WTC11 (cell line): ENCODE measurements around the gene ACTN2. TPM values are rescaled to one million over a fixed set of nuclear protein-coding genes. Genes with fewer than 3 reads are reported as not detected.
A peak's percentile ranks its signal among the peaks of the same experiment; 100 is the strongest.

ENCODE experiments used
- ATF3 ChIP-seq: sonication (generic); formaldehyde crosslinking; conservative IDR thresholded peaks from 2 replicates; pipeline ENCODE4 v1.8.1; 2022; ENCODE audit warnings: mild to moderate bottlenecking, missing genetic modification reagents
- CREB1 ChIP-seq: sonication (generic); formaldehyde crosslinking; IDR thresholded peaks from 2 replicates; pipeline ENCODE4 v1.8.0; 2023; ENCODE audit warnings: mild to moderate bottlenecking, missing genetic modification reagents
- ESRRA ChIP-seq: sonication (generic); formaldehyde crosslinking; IDR thresholded peaks from 2 replicates; pipeline ENCODE4 v1.8.1; 2022; ENCODE audit warnings: mild to moderate bottlenecking, missing genetic modification reagents, borderline replicate concordance
- GRHL2 ChIP-seq: fragments of 250-450 bp; sonication (Bioruptor Pico); IDR thresholded peaks from 2 replicates; pipeline ENCODE4 v1.8.0; 2022; ENCODE audit warnings: mild to moderate bottlenecking, moderate library complexity; ENCODE audit not compliant: insufficient replicate concordance, severe bottlenecking
- GTF2I ChIP-seq: fragments of 250-450 bp; sonication (Bioruptor Pico); conservative IDR thresholded peaks from 2 replicates; pipeline ENCODE4 v1.4.0; 2021; ENCODE audit warnings: mild to moderate bottlenecking
- HMGA2 ChIP-seq: fragments of 250-450 bp; sonication (Bioruptor Pico); IDR thresholded peaks from 2 replicates; pipeline ENCODE4 v1.4.0; 2021; ENCODE audit warnings: mild to moderate bottlenecking, moderate library complexity
- JUN ChIP-seq: sonication (generic); formaldehyde crosslinking; IDR thresholded peaks from 2 replicates; pipeline ENCODE4 v1.8.0; 2023; ENCODE audit warnings: mild to moderate bottlenecking, missing genetic modification reagents
- NFE2L1 ChIP-seq: sonication (generic); formaldehyde crosslinking; IDR thresholded peaks from 2 replicates; pipeline ENCODE4 v1.8.1; 2023; ENCODE audit warnings: missing genetic modification reagents
- NR2C2 ChIP-seq: sonication (generic); formaldehyde crosslinking; IDR thresholded peaks from 2 replicates; pipeline ENCODE4 v1.8.0; 2022; ENCODE audit warnings: mild to moderate bottlenecking, missing genetic modification reagents
- NR3C1 ChIP-seq: sonication (generic); formaldehyde crosslinking; conservative IDR thresholded peaks from 2 replicates; pipeline ENCODE4 v1.8.1; 2023; ENCODE audit warnings: low read depth, mild to moderate bottlenecking, missing genetic modification reagents
- OVOL2 ChIP-seq: fragments of 250-450 bp; sonication (Bioruptor Pico); IDR thresholded peaks from 2 replicates; pipeline ENCODE4 v1.9.0; 2021; ENCODE audit warnings: mild to moderate bottlenecking, borderline replicate concordance
- PRDM15 ChIP-seq: sonication (generic); formaldehyde crosslinking; IDR thresholded peaks from 2 replicates; pipeline ENCODE4 v1.8.0; 2022; ENCODE audit warnings: missing genetic modification reagents
- PREB ChIP-seq: sonication (generic); formaldehyde crosslinking; IDR thresholded peaks from 2 replicates; pipeline ENCODE4 v1.8.1; 2022; ENCODE audit warnings: mild to moderate bottlenecking, missing genetic modification reagents, moderate library complexity, borderline replicate concordance
- RELA ChIP-seq: sonication (generic); formaldehyde crosslinking; IDR thresholded peaks from 2 replicates; pipeline ENCODE4 v1.8.1; 2022; ENCODE audit warnings: missing genetic modification reagents, mild to moderate bottlenecking, borderline replicate concordance
- SOX15 ChIP-seq: fragments of 250-450 bp; sonication (Bioruptor Pico); IDR thresholded peaks from 2 replicates; pipeline ENCODE4 v1.9.0; 2021; ENCODE audit warnings: mild to moderate bottlenecking
- TEAD4 ChIP-seq: sonication (generic); formaldehyde crosslinking; IDR thresholded peaks from 2 replicates; pipeline ENCODE4 v1.8.0; 2022; ENCODE audit warnings: mild to moderate bottlenecking, missing genetic modification reagents
- USF2 ChIP-seq: sonication (generic); formaldehyde crosslinking; IDR thresholded peaks from 2 replicates; pipeline ENCODE4 v1.8.1; 2023; ENCODE audit warnings: mild to moderate bottlenecking, missing genetic modification reagents, moderate library complexity
- ZMAT4 ChIP-seq: fragments of 250-450 bp; sonication (Bioruptor Pico); IDR thresholded peaks from 2 replicates; pipeline ENCODE4 v1.9.0; 2021; ENCODE audit warnings: mild to moderate bottlenecking
- ZNF416 ChIP-seq: fragments of 250-450 bp; sonication (Bioruptor Pico); IDR thresholded peaks from 2 replicates; pipeline ENCODE4 v1.9.0; 2021; ENCODE audit warnings: mild to moderate bottlenecking, inconsistent platforms
- total RNA-seq: library from RNA; stranded (reverse); gene quantifications from 3 replicates; pipeline ENCODE4 v1.2.3, GENCODE V29; 2021
- TF ChIP-seq, protein P1 (sequence below): sonication (generic); formaldehyde crosslinking; IDR thresholded peaks from 2 replicates; pipeline ENCODE4 v1.8.1; 2023; ENCODE audit warnings: mild to moderate bottlenecking, missing genetic modification reagents
- TF ChIP-seq, protein P2 (sequence below): sonication (generic); formaldehyde crosslinking; IDR thresholded peaks from 2 replicates; pipeline ENCODE4 v1.8.1; 2022; ENCODE audit warnings: low read depth, missing genetic modification reagents, borderline replicate concordance
- TF ChIP-seq, protein P3 (sequence below): sonication (generic); formaldehyde crosslinking; IDR thresholded peaks from 2 replicates; pipeline ENCODE4 v1.8.0; 2023; ENCODE audit warnings: mild to moderate bottlenecking, missing genetic modification reagents
- TF ChIP-seq, protein P4 (sequence below): fragments of 200-600 bp; IDR thresholded peaks from 2 replicates; pipeline ENCODE4 v1.8.0; 2022; ENCODE audit warnings: antibody characterized with exemption

Gene ACTN2
- total RNA-seq, 1 experiment from 2014 or later = 2.0 TPM

- TF ChIP-seq ZNF416 (CRISPR knock-in tag) (no peak), TEAD4 (CRISPR knock-in tag) (no peak), NR3C1 (CRISPR knock-in tag) (no peak), CREB1 (CRISPR knock-in tag) (no peak), OVOL2 (CRISPR knock-in tag) (no peak), GTF2I (no peak), GRHL2 (CRISPR knock-in tag) (no peak), PRDM15 (CRISPR knock-in tag) (no peak), ESRRA (CRISPR knock-in tag) (no peak), JUN (no peak), ZMAT4 (no peak), SOX15 (CRISPR knock-in tag) (no peak), RELA (CRISPR knock-in tag) (no peak), NR2C2 (no peak), NFE2L1 (peak; percentile 42; the same call in 1 of the 2 replicates), USF2 (CRISPR knock-in tag) (no peak), ATF3 (CRISPR knock-in tag) (no peak), PREB (0 out of 2 replicates have a peak, but pooled peaks have one; percentile 73), HMGA2 (CRISPR knock-in tag) (no peak)
- TF ChIP-seq, protein P1, sequence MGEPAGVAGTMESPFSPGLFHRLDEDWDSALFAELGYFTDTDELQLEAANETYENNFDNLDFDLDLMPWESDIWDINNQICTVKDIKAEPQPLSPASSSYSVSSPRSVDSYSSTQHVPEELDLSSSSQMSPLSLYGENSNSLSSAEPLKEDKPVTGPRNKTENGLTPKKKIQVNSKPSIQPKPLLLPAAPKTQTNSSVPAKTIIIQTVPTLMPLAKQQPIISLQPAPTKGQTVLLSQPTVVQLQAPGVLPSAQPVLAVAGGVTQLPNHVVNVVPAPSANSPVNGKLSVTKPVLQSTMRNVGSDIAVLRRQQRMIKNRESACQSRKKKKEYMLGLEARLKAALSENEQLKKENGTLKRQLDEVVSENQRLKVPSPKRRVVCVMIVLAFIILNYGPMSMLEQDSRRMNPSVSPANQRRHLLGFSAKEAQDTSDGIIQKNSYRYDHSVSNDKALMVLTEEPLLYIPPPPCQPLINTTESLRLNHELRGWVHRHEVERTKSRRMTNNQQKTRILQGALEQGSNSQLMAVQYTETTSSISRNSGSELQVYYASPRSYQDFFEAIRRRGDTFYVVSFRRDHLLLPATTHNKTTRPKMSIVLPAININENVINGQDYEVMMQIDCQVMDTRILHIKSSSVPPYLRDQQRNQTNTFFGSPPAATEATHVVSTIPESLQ = no peak
- TF ChIP-seq, protein P2, sequence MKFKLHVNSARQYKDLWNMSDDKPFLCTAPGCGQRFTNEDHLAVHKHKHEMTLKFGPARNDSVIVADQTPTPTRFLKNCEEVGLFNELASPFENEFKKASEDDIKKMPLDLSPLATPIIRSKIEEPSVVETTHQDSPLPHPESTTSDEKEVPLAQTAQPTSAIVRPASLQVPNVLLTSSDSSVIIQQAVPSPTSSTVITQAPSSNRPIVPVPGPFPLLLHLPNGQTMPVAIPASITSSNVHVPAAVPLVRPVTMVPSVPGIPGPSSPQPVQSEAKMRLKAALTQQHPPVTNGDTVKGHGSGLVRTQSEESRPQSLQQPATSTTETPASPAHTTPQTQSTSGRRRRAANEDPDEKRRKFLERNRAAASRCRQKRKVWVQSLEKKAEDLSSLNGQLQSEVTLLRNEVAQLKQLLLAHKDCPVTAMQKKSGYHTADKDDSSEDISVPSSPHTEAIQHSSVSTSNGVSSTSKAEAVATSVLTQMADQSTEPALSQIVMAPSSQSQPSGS (CRISPR knock-in tag) = no peak
- TF ChIP-seq, protein P3, sequence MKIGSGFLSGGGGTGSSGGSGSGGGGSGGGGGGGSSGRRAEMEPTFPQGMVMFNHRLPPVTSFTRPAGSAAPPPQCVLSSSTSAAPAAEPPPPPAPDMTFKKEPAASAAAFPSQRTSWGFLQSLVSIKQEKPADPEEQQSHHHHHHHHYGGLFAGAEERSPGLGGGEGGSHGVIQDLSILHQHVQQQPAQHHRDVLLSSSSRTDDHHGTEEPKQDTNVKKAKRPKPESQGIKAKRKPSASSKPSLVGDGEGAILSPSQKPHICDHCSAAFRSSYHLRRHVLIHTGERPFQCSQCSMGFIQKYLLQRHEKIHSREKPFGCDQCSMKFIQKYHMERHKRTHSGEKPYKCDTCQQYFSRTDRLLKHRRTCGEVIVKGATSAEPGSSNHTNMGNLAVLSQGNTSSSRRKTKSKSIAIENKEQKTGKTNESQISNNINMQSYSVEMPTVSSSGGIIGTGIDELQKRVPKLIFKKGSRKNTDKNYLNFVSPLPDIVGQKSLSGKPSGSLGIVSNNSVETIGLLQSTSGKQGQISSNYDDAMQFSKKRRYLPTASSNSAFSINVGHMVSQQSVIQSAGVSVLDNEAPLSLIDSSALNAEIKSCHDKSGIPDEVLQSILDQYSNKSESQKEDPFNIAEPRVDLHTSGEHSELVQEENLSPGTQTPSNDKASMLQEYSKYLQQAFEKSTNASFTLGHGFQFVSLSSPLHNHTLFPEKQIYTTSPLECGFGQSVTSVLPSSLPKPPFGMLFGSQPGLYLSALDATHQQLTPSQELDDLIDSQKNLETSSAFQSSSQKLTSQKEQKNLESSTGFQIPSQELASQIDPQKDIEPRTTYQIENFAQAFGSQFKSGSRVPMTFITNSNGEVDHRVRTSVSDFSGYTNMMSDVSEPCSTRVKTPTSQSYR = no peak
- TF ChIP-seq, protein P4, sequence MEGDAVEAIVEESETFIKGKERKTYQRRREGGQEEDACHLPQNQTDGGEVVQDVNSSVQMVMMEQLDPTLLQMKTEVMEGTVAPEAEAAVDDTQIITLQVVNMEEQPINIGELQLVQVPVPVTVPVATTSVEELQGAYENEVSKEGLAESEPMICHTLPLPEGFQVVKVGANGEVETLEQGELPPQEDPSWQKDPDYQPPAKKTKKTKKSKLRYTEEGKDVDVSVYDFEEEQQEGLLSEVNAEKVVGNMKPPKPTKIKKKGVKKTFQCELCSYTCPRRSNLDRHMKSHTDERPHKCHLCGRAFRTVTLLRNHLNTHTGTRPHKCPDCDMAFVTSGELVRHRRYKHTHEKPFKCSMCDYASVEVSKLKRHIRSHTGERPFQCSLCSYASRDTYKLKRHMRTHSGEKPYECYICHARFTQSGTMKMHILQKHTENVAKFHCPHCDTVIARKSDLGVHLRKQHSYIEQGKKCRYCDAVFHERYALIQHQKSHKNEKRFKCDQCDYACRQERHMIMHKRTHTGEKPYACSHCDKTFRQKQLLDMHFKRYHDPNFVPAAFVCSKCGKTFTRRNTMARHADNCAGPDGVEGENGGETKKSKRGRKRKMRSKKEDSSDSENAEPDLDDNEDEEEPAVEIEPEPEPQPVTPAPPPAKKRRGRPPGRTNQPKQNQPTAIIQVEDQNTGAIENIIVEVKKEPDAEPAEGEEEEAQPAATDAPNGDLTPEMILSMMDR = no peak
Measured at GRCh38 chr1:236795035-236795756, 108.9 kb downstream of the ACTN2 start, which contains the start of gene MTR (continued).
